ENCODE measurements around the gene OR6K3.

Gene OR6K3

GRCh38 chr1:158674302-158674701 is 46.2 kb downstream of the OR6K3 start:
- no peak for TF ChIP-seq CTCF (IDR thresholded peaks at IDR 0.05; ENCODE audit: low read depth, low read length, missing control alignments)
- DNase-seq (ENCODE audit: low read depth), result no peak
- no peak overlapping the region for H3K4me3 ChIP-seq (ENCODE audit: low read depth, low read length)

Measured in GM12864 (cell line).